GM21447 (cell line): ENCODE measurements around the gene DAZAP2.
"Not testable (repeated sequence)": the region's sequence is repeated elsewhere in the genome, so short reads cannot be mapped to it uniquely, and the experiment has no call there.

Experiments
- ATAC-seq: cut with Tn5 transposase; IDR thresholded peaks from one replicate; pipeline ENCODE4 v1.9.1; 2021; ENCODE audit not compliant: unreplicated experiment

Gene DAZAP2

DNA sequence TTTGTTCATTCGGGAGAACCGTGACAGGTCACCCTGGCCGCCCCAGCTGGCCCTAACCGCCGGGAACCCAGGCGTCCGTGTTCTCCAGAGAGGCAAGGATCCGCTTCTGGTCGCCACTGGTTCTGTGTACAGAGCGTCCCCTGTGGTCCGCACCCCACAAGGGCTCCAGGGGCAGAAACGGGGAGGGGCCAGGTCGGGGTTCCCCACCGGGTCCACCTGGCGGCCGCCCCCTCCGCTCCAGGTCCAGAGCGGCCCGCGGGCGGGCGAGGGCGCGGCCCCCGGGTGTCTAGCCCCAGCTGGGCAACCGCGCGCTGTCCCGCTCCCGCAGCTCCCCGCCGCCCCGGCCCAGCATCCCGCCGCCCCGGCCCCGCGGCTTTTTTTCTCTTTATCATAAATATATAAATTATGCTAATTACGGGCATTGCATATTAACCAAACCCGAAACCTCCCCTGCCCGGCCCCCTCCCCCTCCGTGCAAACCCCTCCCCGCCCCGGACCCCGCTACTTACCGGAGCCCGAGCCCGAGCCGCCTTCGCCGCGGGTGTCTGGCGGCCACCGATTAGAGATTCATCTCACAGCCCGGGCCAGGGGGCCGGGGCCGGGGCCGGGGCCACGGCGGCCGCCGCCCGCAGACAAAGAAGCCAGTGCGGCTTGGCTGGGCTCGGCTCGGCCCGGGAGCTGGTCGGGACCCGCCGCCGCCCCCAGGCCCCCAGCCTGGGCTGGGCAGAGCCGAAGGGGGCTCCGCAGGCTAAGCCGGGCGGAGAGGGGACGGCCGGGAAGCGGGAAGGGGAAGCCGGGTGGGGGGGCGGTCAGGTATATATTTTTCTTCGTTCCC lies 21.3 kb upstream of the DAZAP2 start:
- peak; percentile 48 for ATAC-seq

DNA sequence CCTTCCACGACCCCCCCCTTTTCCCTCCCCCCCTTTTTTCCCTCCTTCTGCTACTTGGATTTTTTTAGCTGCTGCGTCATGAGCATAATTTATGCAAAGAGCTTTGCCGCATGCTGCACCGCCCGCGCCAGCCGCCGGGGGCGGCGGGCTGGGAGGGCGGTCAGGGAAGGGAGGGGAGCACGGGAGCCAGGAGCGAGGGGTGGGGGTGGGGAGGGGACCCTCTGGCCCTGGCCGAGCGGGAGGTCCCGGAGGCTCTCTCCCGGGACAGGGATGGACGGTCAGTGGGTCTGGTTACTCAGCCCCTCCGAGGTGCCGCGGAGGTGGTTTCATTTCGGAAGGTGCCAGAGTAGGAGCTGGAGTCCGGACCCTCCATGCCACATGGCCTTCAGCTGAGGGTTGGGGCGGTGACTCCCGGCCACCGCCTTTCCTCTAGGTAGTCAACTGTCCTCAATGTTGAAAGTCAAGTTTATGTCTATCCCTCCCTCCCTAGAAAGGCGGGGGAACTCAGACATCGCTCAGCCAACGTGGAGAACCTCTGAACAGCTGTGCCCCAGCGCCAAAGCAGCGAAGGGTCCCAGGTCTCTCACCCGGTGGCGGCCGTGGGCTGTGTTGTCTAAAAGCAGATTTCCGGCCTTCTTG lies 20.5 kb upstream of the DAZAP2 start, which contains the start of gene POU6F1:
Gene POU6F1, minus strand, starts transcription at position 95 of the 639 bp plus-strand sequence. CDS start 11,226 bp downstream, outside the sequence.
- peak; percentile 72 for ATAC-seq

DNA sequence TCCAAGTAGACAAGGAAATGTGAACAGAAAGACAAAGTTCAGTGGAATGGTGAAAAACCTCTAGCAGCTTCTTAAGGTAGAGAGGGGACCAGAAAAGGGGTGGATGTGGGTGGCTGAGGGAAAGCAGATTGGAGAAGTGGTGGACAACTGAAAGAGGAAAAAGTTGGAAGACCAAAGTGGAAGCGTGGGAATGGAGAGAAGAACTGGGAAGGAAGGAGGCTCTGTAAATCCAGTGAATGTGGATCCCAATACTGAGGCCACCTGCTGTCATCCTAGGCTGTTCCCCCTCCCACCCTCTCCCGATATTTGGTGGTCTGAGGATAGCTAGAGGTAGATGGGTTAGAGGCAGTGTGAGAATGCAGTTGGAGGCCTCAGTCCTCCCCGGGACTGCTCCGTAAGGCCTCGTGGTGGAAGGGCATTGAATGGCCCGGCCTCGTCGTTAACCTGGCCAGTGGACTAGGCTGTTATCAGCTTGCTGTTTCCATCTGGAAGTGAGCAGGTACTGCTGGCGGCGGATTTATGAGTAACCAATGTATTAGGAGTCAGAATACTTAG lies 19.9 kb upstream of the DAZAP2 start:
- no peak for ATAC-seq

DNA sequence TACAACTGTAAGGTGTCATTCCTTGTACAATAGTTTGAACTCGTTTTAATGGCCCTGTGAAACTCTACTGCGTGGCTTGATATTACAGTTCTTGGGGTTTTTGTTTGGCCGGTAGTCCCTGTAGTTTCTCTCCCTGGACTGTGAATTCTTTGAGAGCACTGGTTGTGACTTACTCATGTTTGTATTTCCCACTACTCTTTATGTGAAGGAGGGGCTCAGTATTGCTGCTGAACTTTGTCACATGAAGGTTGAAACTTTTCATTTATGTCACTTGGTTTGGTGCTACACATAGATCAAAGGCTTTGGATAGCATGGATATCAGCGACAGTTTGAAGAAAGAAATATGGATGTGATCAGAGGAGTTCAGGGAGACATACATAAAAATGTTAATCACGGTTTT lies 19.3 kb upstream of the DAZAP2 start:
- no peak for ATAC-seq

DNA sequence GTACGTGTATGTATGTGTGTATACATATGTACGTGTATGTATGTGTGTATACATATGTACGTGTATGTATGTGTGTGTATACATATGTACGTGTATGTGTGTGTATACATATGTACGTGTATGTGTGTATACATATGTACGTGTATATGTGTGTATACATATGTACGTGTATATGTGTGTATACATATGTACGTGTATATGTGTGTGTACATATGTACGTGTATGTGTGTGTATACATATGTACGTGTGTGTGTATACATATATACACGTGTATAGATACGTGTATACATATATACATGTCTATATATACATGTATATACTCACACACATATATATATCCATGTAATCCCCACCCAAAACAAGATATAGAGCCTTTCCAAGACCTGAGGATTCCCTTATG lies 18.8 kb upstream of the DAZAP2 start:
- ATAC-seq: not testable (repeated sequence)

DNA sequence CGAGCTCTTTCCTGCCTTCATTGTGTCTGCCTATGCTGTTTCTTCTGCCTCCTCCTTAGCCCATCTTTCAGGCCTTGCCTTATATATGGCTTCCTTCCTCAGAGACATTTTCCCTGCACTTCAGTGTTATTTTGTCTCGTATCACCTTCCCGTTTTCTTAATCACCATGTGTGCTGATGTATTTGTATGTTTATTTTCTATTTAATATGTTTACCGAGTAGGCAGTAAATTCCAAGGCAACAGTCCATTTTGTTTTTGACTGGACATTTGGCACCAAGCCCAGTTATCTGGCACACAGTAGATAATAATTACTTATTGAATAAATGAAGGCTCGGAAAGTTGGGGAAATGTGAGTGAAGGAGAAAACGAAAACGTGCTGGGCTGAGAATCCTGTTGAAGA lies 16.2 kb upstream of the DAZAP2 start:
- ATAC-seq: no peak

DNA sequence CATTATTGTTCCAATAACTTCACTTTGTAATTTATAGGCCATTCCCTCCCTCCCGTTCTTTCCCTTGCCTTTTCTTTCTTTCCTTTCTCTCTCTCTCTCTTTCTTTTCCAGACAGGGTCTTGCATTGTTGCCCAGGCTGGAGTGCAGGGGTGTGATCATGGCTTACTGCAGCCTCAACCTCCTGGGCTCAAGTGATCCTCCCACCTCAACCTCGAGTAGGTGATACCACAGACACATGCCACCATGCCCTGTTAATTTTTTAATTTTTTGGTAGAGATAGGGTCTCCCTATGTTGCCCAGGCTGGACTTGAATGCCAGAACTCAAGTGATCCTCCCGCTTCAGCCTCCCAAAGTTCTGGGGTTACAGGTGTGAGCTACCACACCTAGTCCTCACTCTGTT lies 14.0 kb upstream of the DAZAP2 start:
- no peak for ATAC-seq

DNA sequence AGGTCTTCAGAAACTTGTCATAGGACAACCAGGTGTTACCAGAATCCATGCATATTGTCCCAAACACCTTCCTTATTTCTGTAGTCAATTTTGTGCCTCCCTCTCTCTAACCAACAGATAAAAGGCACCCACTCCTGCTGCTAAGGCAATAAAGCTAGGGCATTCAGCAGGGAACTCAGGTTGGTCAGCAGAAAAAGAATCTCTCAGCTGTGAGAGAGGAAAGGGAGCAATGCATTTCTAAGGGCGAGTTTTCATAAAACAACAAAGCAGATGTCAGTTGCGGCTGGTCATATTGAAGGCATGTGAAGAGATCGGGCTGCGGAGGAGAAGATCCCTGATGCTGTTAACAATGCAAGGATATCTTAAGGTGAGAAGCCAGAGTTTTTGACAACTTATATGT lies 13.4 kb upstream of the DAZAP2 start:
- no peak for ATAC-seq

DNA sequence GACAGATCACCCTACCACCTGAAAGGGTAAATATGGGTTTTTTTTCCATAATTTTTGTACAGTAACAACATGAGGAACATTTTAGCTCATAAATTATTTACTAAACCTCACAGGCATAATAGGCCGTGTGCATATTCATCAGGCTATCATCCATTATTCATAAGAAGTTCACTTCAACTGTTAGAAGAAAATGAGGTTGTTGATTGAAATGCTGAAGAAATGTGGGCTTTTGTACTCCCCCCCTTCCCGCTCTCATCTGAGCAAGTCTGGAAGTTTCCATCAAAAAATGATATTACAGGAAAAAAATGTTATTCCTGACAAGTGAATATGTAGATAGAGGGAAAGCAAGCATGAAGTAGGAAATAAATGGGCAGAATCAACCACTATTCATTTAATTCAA lies 12.9 kb upstream of the DAZAP2 start:
- ATAC-seq: no peak

DNA sequence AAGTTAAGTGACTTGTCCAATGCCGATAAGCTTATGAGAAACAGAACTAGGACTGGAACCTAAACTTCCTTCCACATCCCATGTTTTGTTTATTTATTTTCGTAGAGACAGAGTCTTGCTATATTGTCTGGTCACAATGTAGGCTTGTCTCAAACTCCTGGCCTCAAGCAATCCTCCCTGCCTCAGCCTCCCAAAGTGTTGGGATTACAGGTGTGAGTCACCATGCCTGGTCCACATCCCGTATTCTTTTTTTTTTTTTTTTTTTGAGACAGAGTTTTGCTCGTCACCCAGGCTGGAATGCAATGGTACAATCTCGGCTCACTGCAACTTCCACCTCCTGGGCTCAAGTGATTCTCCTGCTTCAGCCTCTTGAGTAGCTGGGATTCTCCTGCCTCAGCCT lies 11.5 kb upstream of the DAZAP2 start:
- ATAC-seq: not testable (repeated sequence)

DNA sequence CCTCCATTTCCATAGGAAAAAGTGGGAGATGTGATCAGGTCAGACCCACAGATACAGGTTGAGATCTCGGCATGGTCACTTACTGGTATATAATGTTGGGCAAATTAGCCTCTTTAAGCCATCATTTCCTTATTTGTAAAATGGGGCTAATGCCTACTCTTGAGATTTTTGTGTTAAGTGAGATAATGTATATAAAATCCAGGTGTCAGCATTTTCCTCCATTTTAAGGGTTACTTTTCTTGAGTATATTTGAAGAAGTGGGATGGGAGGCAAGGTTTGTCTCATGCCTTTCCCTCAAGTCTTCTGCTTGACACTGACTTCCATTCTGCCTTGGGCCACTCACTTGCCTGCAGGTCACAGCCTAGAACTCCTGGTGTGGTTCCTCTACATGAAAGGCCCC lies 10.7 kb upstream of the DAZAP2 start:
- no peak for ATAC-seq

DNA sequence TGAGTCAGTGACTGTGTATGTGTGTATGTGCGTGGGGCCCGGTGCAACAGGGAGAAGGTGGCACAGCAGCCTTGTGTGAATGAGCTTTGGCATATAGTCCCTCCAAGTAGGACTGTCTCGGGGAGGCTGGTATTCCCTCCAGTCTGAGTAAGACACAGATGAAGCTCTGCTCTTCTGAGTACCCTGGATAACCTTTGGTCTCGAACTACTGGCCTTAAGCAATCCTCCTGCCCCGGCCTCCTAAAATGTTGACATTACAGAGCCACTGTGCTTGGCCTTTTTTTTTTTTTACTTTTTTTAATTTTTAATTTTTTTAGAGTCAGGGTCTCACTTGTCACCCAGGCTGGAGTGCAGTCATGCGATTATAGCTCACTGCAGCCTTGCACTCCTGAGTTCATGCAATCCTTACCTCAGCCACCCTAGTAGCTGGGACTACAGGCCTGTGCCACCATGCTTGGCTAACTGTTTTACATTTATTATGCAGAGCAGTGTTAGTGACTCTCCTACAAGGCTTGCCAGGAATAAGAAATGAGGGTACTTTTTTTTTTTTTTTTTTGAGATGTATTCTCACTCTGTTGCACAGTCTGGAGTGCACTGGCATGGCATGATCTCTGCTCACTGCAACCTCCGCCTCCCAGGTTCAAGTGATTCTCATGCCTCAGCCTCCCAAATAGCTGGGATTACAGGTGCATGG lies 9.4 kb upstream of the DAZAP2 start:
- ATAC-seq: no peak

DNA sequence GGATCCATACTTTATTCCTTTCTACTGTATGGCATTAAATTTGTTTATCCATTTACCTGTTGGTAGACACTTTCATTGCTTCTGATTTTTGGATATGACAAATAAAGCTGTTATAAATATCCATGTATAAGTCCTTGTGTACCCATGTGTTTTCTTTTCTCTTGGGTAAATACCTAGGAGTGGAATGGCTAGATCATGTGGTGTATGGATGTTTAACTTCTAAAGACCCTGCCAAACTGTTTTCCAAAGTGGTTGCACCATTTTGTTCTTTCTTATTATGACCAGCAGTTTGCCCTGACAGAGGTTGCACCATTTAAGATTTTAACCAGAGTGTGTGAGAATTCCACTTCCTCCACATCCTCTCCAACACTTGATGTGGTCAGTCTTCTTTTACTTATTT lies 6.0 kb upstream of the DAZAP2 start:
- ATAC-seq: no peak

DNA sequence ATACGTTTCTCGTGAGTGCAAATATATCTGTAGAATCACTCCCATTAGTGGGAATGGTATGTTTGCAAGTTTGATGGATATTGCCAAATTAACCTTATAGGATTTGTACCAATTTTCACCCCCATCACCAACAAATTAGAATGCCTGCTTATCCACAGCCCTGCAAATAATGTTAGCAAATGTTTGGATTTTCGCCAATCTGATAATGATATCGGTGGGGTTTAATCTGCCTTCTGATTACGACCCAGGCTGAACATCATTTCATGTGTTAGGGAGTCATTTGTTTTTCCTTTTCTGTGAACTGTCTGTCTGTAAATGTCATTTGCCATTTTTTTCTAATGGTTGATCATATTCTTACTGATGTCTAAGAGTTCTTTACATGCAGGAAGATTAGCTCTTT lies 4.1 kb upstream of the DAZAP2 start:
- ATAC-seq: no peak

DNA sequence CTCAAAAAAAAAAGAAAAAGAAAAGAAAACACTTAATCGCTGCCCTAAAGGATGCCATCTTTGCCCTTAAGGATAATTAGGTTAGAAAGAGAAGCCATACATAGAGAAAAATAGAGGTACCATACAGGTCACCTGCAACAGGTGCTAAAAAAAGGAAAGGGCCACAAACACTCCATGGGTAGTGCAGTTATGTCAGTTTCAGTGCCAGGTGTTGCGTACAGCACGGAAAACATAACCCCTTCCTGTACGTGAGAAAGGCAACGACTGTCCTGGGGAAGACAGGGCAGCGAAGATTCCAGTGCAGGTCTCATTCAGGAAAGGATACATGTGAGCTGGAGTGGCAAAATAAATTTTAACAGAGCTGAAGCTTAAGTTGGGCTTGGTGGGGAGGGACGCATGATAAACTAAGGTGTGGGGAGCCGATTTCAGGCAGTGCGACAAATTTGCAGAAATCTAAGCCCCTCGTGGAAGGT lies 553 bp upstream of the DAZAP2 start:
- ATAC-seq: peak; percentile 8

DNA sequence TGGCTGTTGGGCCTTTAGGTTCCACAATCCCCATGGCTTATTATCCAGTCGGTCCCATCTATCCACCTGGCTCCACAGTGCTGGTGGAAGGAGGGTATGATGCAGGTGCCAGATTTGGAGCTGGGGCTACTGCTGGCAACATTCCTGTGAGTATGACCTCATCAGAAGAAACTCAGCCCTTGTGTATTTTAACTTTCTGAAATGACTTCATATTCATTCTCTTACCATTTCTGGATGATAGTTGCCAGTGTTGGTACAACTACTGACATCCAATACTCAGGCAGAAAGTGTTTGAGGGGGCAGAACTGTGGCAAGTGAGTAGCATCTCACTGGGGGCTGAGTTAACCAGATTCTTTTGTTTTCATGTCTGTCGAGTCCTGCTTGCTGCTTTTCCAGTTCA lies 2.3 kb downstream of the DAZAP2 start:
- ATAC-seq: no peak

DNA sequence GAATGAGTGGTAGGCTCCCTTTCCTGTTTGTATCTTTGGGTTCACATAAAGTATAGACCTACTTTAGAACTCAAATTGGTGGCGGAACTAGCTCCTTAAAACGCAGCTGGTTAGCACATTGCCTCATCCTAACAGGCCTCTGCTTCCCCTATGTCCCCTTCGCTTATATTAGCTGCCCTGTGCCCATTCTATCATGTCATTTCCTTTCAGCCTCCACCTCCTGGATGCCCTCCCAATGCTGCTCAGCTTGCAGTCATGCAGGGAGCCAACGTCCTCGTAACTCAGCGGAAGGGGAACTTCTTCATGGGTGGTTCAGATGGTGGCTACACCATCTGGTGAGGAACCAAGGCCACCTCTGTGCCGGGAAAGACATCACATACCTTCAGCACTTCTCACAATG lies 3.5 kb downstream of the DAZAP2 start:
- no peak for ATAC-seq

DNA sequence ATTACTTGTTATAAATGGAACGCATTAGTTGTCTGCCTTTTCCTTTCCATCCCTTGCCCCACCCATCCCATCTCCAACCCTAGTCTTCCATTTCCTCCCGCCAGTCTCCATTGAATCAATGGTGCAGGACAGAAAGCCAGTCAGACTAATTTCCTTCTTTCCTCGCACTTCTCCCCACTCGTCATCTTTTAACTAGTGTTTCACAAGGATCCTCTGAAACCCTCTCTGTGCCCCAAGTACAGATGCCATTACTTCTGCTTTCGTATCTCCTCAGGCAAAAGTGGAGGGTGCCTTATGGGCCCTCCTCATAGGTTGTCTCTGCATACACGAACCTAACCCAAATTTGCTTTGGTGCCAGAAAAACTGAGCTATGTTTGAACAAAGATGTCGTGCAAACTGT lies 4.2 kb downstream of the DAZAP2 start:
- no peak for ATAC-seq

DNA sequence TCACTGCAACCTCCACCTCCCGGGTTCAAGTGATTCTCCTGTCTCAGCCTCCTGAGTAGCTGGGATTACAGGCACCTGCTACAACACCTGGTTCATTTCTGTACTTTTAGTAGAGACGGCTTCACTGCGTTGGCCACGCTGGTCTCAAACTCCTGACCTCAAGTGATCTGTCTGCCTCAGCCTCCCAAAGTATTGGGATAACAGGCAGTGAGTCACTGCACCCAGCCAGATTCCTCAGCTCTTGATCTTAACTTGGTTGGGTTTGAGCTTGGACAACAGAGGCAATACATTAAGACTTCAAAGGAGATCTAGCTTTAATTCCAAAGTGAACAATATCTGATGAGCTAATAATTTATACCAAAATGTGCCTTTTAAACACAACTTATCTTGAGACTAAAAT lies 5.6 kb downstream of the DAZAP2 start:
- no peak for ATAC-seq

DNA sequence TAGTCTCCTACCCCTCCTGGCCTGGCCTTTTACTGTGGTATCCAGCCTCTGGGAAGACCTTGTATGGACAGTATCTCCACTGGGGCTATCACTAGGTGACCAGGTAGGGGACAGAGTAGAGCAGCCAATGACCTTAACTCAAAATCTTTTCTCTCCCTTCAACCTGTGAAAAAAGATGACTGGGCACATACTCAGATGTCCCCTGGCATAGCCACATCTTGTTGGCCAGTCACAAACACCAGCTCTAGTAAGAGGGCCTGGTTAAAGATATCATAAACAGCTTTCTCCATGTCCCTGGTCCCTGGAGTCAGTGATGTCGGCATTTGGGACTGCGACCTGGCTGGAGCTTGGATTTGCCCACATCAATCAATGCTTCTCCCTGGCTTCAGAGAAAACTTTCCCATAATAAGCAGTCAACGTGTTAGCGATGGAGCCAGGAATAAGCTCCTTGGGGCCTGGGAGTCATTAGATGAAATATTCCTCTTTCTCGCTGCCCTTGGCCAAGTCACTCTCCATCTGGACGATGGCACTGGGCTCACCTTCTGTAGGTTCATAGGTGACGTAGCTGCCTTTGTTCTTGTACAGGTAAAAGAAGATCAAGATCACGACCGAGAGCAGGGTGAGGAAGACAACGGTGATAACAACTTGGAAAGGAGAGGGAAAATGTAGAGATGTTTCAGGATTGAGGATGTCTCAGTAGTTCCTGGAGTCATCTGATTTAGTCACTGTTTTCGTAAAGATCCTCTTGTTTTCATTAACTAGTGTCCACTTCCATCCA lies 7.0 kb downstream of the DAZAP2 start:
- ATAC-seq: no peak
